Measurements from ENCODE around the gene HERPUD2. TPM values are rescaled to one million over a fixed set of nuclear protein-coding genes. Genes with fewer than 3 reads are reported as not detected.
"Not testable (repeated sequence)": the region's sequence is repeated elsewhere in the genome, so short reads cannot be mapped to it uniquely, and the experiment has no call there.

The HERPUD2 gene
- total RNA-seq, 1 donor from 2014 or later, result 29.8 TPM

DNA sequence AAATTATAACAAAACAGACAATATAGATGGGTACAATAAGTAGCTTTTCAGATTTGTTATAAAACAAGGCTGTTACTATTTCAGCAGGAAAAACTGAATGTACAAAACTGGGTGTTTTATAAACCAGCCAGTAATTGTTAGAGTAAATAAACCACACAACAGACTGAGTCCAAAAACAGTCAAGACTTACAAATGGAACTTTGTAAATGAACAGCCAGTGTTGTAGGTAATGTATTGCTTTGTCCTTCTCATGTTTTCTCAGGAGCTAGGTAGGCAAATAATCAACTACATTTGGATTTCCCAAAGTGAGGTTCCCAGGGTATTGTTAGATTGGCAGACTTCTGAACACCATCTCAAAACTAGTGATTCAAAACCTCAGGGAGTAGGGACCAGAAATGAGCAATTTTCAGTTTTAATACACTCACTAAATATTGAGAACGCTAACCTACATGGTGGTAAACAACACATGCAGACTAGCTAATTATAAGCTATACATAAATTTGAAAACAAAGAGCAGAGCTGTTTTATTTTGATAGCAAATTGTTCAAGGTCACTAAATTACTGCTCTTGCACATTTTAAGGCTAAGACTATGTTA is 36.2 kb downstream of the HERPUD2 start:
- H3K4me1 Mint-ChIP-seq (ENCODE audit: unreplicated experiment), result no peaks in the 10 kb centered on the region
- peaks cover 4% of the 10 kb centered on the region for H3K9me3 Mint-ChIP-seq
- TF ChIP-seq, protein P1, sequence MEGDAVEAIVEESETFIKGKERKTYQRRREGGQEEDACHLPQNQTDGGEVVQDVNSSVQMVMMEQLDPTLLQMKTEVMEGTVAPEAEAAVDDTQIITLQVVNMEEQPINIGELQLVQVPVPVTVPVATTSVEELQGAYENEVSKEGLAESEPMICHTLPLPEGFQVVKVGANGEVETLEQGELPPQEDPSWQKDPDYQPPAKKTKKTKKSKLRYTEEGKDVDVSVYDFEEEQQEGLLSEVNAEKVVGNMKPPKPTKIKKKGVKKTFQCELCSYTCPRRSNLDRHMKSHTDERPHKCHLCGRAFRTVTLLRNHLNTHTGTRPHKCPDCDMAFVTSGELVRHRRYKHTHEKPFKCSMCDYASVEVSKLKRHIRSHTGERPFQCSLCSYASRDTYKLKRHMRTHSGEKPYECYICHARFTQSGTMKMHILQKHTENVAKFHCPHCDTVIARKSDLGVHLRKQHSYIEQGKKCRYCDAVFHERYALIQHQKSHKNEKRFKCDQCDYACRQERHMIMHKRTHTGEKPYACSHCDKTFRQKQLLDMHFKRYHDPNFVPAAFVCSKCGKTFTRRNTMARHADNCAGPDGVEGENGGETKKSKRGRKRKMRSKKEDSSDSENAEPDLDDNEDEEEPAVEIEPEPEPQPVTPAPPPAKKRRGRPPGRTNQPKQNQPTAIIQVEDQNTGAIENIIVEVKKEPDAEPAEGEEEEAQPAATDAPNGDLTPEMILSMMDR (conservative IDR thresholded peaks at IDR 0.05), result no peak
- no peak for DNase-seq (ENCODE audit: extremely low spot score, unreplicated experiment)
- H3K4me3 Mint-ChIP-seq, result no peak overlapping the region
- H3K36me3 Mint-ChIP-seq, result peaks cover 58% of the 10 kb centered on the region
- H3K27me3 Mint-ChIP-seq, result no peaks in the 10 kb centered on the region
- H3K27ac Mint-ChIP-seq, result no peak overlapping the region

DNA sequence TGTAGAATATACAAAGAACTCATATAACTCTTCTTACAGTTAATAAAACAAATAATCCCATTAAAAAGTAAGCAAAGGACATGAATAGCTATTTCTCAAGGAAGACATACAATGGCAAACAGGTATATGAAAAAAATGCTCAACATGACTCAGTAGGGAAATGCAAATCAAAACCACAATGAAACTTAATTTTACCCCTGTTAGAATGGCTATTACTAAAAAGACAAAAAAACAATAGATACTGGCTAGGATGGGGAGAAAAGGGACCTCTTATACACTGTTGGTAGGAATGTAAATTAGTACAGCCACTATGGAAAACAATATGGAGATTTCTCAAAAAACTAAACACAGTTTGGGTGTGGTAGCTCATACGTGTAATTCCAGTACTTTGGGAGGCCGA is 37.8 kb downstream of the HERPUD2 start:
- TF ChIP-seq, protein P1 (conservative IDR thresholded peaks at IDR 0.05), result no peak
- Mint-ChIP-seq H3K9me3 (peaks cover 8% of the 10 kb centered on the region), H3K4me3 (no peak overlapping the region), H3K4me1 (ENCODE audit: unreplicated experiment) (no peaks in the 10 kb centered on the region), H3K27ac (no peak overlapping the region), H3K36me3 (peaks cover 60% of the 10 kb centered on the region), H3K27me3 (no peaks in the 10 kb centered on the region)
- DNase-seq (ENCODE audit: extremely low spot score, unreplicated experiment), result no peak

DNA sequence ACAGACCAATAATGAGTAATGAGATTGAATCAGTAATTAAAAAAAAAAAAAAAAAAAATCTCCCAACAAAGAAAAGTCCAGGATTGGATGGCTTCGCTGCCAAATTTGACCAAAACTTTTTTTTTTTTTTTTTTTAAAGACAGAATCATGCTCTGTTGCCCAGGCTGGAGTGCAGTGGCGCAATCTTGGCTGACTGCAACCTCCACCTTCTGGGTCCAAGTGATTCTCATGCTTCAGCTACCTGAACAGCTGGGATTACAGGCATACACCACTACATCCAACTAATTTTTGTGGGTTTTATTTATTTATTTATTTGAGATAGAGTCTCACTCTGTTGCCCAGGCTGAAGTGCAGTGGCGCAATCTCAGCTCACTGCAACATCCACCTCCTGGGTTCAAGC is 40.4 kb downstream of the HERPUD2 start:
- H3K4me1 Mint-ChIP-seq (ENCODE audit: unreplicated experiment); H3K4me3 Mint-ChIP-seq; DNase-seq (ENCODE audit: extremely low spot score, unreplicated experiment); H3K27me3 Mint-ChIP-seq; H3K27ac Mint-ChIP-seq: not testable (repeated sequence)
- H3K9me3 Mint-ChIP-seq, result peaks cover 14% of the 10 kb centered on the region
- H3K36me3 Mint-ChIP-seq, result peaks cover 64% of the 10 kb centered on the region

DNA sequence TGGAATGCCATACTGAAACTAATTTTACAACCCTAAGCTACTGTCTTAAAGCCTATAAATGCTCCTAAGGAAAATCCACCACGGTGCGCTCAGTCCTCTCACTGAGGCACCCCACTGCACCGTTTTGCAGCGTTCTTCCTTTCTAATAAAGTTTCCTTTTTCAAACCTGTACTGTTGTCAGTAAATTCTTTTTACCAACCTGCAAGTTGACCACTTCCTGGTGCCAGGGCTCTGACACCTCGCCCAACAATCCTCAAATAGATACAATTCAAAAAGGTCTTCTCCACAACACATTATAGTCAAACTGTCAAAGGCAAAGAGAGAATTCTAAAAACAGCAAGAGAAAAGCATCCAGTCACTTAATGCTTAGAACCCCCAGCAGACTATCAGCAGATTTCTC is 42.8 kb downstream of the HERPUD2 start:
- DNase-seq (ENCODE audit: extremely low spot score, unreplicated experiment), result no peak
- no peak overlapping the region for H3K4me3 Mint-ChIP-seq
- no peaks in the 10 kb centered on the region for H3K27me3 Mint-ChIP-seq
- H3K27ac Mint-ChIP-seq, result no peak overlapping the region
- peaks cover 13% of the 10 kb centered on the region for H3K9me3 Mint-ChIP-seq
- peaks cover 61% of the 10 kb centered on the region for H3K36me3 Mint-ChIP-seq
- TF ChIP-seq, protein P1 (conservative IDR thresholded peaks at IDR 0.05), result no peak
- H3K4me1 Mint-ChIP-seq (ENCODE audit: unreplicated experiment), result peaks cover 14% of the 10 kb centered on the region

DNA sequence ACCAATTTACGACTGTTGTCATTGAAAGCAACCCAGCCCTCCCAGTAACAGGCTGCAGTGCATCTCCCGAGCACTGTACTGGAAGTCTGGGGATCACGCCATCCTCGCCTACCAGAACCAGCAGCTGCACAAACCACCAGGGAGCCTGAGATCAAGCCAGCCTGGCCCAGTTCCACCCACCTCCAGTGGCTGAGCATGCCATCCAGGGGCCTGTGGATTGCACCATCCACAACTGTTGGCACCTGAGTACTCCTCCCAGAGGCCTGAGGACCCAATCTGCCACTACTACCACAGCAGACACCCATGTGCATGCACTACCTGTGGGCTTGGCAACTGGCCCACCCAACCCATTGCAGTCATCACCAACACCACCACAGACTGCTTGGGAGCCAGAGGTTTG is 44.2 kb downstream of the HERPUD2 start:
- Mint-ChIP-seq H3K9me3 (peaks cover 10% of the 10 kb centered on the region), H3K4me3 (no peak overlapping the region), H3K27me3 (no peaks in the 10 kb centered on the region), H3K4me1 (ENCODE audit: unreplicated experiment) (peaks cover 22% of the 10 kb centered on the region), H3K36me3 (peaks cover 50% of the 10 kb centered on the region), H3K27ac (no peak overlapping the region)
- TF ChIP-seq, protein P1 (conservative IDR thresholded peaks at IDR 0.05), result no peak
- no peak for DNase-seq (ENCODE audit: extremely low spot score, unreplicated experiment)

DNA sequence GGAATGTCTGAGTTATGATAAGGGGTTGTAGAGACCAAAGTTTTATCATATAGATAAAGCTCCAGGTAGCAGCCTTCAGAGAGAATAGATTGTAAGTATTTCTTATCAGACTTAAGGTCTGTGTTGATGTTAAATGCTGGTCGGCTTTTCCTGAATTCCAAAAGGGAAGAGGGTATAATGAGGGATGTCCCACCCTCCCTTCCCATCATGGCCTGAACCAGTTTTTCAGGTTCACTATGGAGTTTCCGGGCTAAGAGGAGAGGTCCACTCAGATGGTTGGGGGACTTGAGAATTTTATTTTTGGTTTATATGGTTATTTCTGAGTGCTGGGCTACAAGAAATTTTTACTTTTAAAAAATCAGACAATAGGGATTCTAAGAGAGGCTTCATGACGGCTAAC is 45.2 kb downstream of the HERPUD2 start:
- Mint-ChIP-seq H3K4me1 (ENCODE audit: unreplicated experiment) (peaks cover 22% of the 10 kb centered on the region), H3K27ac (no peak overlapping the region), H3K36me3 (peaks cover 44% of the 10 kb centered on the region), H3K9me3 (peaks cover 10% of the 10 kb centered on the region), H3K4me3 (no peak overlapping the region), H3K27me3 (no peaks in the 10 kb centered on the region)
- no peak for DNase-seq (ENCODE audit: extremely low spot score, unreplicated experiment)
- TF ChIP-seq, protein P1 (conservative IDR thresholded peaks at IDR 0.05), result no peak
